SW480 (cell line): Measurements from ENCODE around the gene ZFAND4.
"Not testable (repeated sequence)": the region's sequence is repeated elsewhere in the genome, so short reads cannot be mapped to it uniquely, and the experiment has no call there.

Experiments
- DNase-seq: peaks from one replicate; pipeline ENCODE4 v3.0.0-alpha.2; 2016; ENCODE audit warnings: low spot score

Gene ZFAND4

DNA sequence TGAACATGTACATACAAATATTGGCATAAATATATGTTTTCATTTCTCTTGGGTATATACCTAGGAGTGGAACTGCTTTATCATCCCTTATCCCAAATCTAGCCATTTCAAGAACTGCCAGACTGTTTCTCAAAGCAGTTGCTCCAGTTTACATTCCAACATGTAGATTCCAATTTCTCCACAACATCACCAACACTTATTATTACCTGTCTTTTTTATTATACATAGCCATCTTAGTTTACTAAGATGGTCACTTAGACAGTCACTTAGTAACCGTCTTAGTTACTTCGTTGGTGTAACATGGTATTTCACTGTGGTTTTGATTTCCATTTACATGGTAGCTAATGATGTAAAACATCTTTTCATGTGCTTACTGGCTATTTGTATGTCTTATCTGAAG lies 82.7 kb downstream of the ZFAND4 start:
- DNase-seq, result no peak

DNA sequence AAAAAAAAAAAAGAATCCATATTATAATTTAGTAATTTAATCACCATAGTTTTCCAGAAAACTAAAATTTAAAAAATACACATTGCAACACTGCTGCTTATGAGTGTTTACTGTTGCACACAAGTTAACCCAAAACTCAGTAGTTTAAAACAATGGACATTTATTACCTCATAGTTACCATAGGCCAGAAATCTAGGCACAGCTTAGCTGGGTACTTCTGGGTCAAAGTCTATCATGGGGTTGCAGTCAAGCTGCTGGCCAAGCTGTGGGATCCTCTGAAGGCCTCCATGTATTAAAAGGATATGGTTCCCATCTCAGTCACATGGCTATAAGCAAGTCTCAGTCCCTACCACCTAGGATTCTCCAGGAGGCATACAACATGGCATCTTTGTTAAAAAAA lies 83.6 kb downstream of the ZFAND4 start:
- DNase-seq, result no peak

DNA sequence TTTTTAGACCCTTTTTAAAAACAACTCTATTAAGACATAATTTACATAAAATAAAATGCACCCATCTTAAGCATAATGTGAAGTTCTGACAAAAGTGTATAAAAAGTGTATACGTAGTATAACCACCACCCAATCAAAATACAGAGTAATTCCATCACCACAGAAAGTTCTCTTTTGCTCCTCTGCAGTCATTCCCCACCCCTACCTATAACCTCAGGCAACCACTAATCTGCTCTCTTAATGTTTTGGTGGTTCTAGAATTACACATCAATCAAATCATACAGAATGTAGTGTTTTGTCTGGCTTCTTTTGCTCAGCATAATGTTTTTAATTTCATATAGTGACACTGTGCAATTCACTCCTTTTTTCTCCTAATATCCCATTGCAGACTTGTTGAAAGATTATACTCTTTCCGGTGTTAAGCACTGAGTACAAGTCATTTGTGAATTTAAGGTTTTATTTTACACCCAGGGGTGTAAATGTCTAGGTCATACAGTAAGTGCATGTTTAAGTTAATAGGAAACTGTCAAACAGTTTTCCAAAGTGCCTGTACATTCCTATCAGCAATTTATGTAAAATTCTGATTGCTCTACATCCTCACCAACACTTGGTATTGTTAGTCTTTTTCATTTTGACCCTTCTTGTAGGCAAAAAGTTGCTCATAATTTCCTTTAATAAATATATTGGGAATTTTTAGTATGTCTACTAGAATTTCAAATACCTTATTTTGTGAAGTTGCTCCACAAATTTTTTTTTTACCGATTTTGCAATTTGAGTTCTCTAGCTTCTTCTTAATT lies 86.3 kb downstream of the ZFAND4 start:
- no peak for DNase-seq

DNA sequence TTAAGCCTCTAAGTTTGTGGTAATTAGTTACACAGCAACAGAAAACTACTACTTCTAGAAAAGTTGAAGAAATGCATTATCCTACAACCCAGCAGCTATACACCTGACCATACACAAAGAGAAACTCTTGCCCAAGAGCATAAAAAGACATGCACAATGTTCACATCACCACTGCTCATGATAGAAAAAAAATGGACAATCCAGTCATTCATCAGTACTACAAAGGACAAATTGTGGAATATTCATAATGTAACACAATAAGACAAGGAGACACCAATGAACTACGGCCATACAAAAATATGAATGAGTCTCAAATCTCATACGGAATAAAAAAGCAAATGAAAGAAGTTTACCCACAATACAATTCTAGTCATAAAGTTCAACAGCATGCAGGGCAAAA lies 87.4 kb downstream of the ZFAND4 start:
- DNase-seq, result no peak

DNA sequence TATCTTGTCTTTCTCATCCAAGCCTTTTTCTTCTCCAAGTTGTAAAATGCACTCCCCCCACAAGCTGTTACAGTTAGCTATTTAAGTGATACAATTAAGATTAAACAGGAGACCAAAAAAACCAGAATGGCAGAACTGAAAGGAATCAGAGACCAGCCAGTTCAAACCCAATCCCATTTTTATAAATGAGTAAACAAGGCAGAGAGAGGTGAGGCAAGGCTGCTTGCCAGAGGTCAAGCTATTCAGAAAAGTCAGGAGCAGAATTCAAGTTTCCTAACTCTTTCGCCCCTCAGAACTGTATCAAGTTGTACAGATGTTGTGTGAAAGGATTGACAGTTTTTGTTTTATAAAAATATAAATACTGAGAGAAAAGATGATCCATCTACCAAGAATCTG lies 90.2 kb downstream of the ZFAND4 start:
- no peak for DNase-seq

DNA sequence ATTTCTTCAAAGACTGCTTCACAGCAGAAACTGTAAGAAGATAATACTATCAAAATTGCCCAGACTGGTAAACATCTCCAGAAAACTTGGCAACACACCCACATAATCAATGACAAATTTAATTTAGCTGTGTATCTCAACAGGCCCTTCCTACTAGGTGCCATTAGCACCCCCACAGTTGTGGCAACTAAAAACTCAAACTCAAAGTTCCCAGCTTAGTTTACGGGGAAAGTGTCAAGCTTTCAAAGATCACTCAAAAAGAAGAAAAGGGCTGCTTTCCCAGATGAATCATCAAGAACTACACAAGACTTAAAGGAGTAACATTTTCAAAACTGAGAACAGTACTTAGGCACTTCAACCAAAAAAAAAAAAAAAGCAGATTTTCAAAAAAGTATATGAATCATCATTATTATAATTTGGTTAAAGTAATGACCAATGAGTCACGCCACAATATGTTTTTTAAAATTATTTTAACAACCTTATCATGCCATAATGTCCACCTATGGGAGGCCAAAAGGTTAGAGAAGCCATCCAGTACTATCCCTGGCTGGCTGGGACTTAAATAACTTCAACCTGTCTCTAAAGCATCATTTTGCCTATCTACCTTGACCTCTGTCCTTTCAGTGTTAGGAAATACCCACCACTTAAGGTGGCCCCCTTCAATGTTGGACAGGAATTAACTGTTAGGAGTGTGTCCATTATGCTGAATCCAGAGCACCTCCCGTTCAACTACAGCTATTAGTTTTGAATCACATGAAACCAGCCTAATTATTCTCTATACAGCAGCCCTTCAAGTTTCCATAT lies 90.8 kb downstream of the ZFAND4 start:
- no peak for DNase-seq

DNA sequence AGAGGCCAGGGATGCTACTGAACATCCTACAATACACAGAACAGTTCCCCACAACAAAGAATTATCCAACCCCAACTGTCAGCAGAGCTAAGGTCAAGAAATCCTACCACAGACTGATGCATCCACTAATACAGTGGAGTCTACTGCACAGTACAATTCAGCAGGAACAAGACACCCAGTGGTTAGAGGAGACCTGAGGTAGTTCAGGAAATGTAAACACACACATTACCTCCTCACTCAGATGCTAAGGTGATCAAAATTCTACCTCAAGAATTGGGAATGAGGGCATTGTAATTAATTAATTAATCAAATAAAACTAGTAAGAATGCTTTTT lies 91.4 kb downstream of the ZFAND4 start:
- no peak for DNase-seq

DNA sequence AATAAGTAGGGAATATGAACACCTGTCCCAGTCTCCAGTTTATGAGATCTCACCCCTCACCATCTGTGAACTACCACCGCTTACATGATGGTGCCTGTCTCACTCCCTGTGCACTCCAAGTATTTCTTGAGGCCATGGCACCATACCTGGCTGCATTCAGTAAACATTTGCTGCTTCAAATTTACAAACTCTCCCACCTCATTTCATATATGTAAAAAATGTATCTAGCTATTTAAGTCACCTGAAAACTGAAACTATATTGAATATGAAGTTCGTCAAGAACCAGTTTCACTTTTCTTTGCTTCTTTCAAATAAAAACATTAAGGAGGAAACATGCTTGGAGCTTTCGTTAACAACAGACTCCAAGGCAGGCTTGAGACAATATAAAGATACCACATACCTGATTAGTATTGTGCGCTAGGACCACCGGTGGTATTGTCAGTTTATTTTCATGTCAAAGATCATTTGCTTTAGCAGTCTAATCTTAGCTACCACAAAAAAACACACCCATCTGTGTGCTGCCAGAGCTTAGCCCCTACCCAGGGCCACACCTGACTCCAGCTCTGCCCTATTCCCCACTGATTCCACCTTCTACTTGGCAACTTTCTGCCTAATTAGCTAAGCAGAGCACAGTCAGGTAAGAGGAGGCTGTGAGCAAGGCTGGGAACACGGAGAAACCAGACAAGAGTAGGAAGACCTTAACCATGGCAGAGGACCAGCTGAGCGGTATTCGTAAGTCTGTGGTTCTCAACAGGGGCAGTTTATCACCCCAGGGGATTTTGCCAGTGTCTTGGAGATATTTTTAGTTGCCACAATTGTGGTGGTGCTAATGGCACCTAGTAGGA lies 92.0 kb downstream of the ZFAND4 start:
- DNase-seq, result no peak

DNA sequence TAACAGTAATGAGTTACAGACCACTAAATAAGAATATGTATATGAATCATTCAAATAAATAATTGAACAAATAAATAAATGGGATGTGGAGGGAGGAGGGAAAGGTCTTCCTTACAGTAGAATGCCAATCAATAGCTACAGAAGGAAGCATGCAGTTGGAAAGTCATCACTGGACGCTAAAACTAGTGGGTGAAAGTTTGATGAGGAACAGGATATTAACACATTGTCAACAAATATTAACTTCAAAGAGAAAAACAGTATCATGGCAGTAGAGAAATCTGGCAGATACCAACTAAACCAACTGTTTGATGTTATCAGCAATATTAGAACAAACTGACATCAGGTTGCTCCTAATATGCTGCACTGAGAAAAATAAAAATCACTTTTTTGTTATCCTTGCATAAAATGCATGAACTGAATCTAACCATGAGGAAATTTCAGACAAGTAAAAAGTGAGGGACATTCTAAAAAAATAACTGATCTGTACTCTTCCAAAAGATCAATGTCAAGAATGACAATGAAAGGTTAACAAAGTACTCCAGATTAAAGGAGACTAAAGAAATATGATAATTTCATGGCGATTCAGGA lies 94.1 kb downstream of the ZFAND4 start:
- no peak for DNase-seq

DNA sequence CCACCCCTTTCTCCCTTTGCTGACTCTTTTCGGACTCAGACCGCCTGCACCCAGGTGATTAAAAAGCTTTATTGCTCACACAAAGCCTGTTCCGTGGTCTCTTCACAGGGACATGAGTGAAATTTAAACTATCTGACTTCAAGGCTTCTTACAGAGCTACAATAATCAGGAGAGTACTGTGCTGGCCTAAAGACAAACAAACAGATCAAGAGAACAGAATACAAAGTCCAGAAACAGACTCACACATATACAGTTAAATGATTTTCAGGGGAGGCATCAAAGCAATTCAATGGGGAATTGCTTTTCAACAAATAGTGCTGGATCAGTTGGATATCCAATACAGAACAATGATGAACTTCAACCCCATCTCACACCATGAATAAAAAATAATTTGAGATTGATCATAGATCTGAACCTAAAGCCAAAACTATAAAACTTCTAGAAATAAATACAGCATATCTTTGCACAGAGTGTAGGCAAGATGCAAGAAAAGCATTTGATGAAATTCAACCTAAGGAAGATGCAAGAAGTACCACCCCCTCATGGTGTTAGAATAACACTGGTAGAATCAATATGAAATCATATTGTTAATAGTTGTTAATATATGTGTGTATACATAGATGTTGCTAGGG lies 96.5 kb downstream of the ZFAND4 start:
- DNase-seq, result no peak

DNA sequence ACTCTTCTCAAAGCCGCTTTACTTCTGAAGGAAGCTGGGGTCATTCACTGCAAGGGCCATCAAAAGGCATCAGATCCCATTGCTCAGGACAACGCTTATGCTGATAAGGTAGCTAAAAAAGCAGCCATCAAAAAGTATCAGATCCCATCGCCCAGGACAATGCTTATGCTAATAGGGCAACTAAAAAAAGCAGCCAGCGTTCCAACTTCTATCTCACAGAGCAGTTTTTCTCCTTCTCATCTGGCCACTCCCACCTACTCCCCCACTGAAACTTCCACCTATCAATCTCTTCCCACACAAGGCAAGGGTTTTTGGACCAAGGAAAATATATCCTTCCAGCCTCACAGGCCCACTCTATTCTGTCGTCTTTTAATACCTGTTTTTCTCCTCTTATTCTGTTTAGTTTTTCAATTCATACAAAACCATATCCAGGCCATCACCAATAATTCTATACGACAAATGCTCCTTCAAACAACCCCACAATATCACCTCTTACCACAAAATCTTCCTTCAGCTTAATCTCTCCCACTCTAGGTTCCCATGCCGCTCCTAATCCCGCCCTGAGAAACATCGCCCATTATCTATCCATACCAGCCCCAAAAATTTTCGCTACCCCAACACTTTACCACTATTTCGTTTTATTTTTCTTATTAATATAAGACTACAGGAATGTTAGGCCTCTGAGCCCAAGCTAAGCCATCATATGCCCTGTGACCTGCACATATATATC lies 97.4 kb downstream of the ZFAND4 start:
- not testable (repeated sequence) for DNase-seq

DNA sequence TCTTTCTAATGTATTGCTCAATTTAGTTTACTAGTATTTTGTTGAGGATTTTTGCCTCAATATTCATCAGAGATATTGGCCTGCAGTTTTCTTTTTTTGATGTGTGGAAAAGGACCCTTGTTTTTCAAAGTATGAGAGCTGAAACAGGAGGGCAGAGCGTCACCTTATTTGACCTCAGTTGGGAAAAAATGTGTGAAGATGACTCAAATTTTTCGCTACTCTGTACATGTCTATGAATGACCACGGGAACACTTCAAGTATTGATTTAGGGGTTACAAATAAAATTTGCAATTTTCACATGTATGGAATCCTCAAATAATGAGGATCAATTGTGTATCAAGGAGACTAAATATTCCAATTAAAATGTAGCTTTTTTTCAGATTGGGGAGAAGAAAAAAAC lies 103.1 kb downstream of the ZFAND4 start:
- DNase-seq, result no peak

DNA sequence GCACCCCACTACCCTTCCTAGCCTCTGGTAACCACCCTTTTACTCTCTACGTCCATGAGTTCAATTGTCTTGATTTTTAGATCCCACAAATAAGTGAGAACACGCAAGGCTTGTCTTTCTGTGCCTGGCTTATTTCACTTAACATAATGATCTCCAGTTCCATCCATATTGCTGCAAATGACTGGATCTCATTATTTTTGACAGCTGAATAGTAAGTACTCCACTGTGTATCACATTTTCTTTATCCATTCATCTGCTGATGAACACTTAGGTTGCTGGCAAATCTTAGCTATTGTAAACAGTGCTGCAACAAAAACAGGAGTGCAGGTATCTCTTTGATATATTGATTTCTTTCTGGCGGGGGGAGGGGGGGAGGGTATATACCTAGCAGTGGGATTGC lies 106.2 kb downstream of the ZFAND4 start:
- DNase-seq, result no peak
